CD4-positive, alpha-beta T cell treated with Interleukin-6 at 100 ng/mL for 8 hours (primary cell): ENCODE measurements around the gene CCDC91.
"Not testable (repeated sequence)": the region's sequence is repeated elsewhere in the genome, so short reads cannot be mapped to it uniquely, and the experiment has no call there.

ENCODE experiments used
- DNase-seq: peaks from one replicate; pipeline ENCODE4 v3.0.0-alpha.2; 2020; ENCODE audit warnings: mixed read lengths, low spot score

The CCDC91 gene

GRCh38 chr12:28457785-28458184 is 267.5 kb downstream of the CCDC91 start:
- no peak for DNase-seq

GRCh38 chr12:28459481-28459880 is 269.2 kb downstream of the CCDC91 start:
- no peak for DNase-seq

- DNase-seq: no peak
Observed at GRCh38 chr12:28460420-28461130, 270.3 kb downstream of the CCDC91 start.

- DNase-seq: no peak
Observed at GRCh38 chr12:28463396-28463795, 273.1 kb downstream of the CCDC91 start.

- not testable (repeated sequence) for DNase-seq
Observed at GRCh38 chr12:28471762-28472161, 281.5 kb downstream of the CCDC91 start.

- DNase-seq: not testable (repeated sequence)
Observed at GRCh38 chr12:28476206-28476605, 285.9 kb downstream of the CCDC91 start.

GRCh38 chr12:28479097-28479496 is 288.8 kb downstream of the CCDC91 start:
- not testable (repeated sequence) for DNase-seq

- DNase-seq: no peak
Observed at GRCh38 chr12:28479683-28480082, 289.4 kb downstream of the CCDC91 start.

- no peak for DNase-seq
Observed at GRCh38 chr12:28484156-28484555, 293.9 kb downstream of the CCDC91 start.

GRCh38 chr12:28486521-28486920 is 296.3 kb downstream of the CCDC91 start:
- DNase-seq: no peak

GRCh38 chr12:28489246-28489645 is 299.0 kb downstream of the CCDC91 start:
- no peak for DNase-seq

- no peak for DNase-seq
Observed at GRCh38 chr12:28497889-28498411, 307.7 kb downstream of the CCDC91 start.

GRCh38 chr12:28498850-28499249 is 308.6 kb downstream of the CCDC91 start:
- no peak for DNase-seq

GRCh38 chr12:28500373-28501024 is 310.2 kb downstream of the CCDC91 start:
- no peak for DNase-seq

GRCh38 chr12:28506271-28506670 is 316.0 kb downstream of the CCDC91 start:
- DNase-seq: no peak

GRCh38 chr12:28507033-28507432 is 316.8 kb downstream of the CCDC91 start:
- no peak for DNase-seq

GRCh38 chr12:28507867-28508266 is 317.6 kb downstream of the CCDC91 start:
- no peak for DNase-seq

- DNase-seq: no peak
Observed at GRCh38 chr12:28512406-28512805, 322.1 kb downstream of the CCDC91 start.

- no peak for DNase-seq
Observed at GRCh38 chr12:28512876-28513275, 322.6 kb downstream of the CCDC91 start.

- DNase-seq: no peak
Observed at GRCh38 chr12:28513983-28514382, 323.7 kb downstream of the CCDC91 start.

- no peak for DNase-seq
Observed at GRCh38 chr12:28517101-28517500, 326.8 kb downstream of the CCDC91 start.

GRCh38 chr12:28527631-28528249 is 337.5 kb downstream of the CCDC91 start:
- DNase-seq: no peak

GRCh38 chr12:28535216-28535615 is 345.0 kb downstream of the CCDC91 start:
- DNase-seq: no peak
